Erythroblast (primary cell): ENCODE measurements around the gene CEP350.

ENCODE experiments used
- GATA1 ChIP-seq: IDR thresholded peaks from 2 replicates; pipeline ENCODE4 v1.6.1; 2011; ENCODE audit warnings: low read depth, mild to moderate bottlenecking, control low read depth, low read length, moderate library complexity
- POLR2A ChIP-seq: IDR thresholded peaks from 2 replicates; pipeline ENCODE4 v1.6.1; 2011; ENCODE audit warnings: mild to moderate bottlenecking, low read length

DNA sequence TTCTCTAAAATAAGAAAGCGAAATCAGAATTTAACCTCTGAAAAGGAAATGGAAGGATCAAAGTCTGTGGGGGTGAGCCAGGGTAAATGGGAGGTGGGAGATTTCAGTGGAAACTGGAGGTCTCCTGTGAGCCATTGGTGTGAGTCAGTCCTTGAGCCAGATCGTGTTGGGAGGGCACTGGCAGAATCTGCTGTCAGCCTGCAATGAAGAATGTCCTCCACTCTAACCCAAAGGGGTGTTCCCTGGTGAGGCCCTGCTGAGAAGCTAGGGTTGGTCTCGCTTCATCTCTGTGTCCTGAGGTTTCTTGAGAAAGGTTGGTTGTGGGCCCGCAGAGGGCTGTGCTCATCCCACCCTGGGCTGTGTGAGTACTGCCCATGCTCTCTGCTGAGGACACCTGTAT is 202.5 kb downstream of the CEP350 start:
- TF ChIP-seq POLR2A: no peak
- no peak for TF ChIP-seq GATA1
